Measurements from ENCODE around the gene ZNF26. TPM values are rescaled to one million over a fixed set of nuclear protein-coding genes. Genes with fewer than 3 reads are reported as not detected.
"Not testable (repeated sequence)": the region's sequence is repeated elsewhere in the genome, so short reads cannot be mapped to it uniquely, and the experiment has no call there.

The ZNF26 gene
- total RNA-seq, 2 experiments from 2014 or later, result 14.0 to 20.2 TPM

DNA sequence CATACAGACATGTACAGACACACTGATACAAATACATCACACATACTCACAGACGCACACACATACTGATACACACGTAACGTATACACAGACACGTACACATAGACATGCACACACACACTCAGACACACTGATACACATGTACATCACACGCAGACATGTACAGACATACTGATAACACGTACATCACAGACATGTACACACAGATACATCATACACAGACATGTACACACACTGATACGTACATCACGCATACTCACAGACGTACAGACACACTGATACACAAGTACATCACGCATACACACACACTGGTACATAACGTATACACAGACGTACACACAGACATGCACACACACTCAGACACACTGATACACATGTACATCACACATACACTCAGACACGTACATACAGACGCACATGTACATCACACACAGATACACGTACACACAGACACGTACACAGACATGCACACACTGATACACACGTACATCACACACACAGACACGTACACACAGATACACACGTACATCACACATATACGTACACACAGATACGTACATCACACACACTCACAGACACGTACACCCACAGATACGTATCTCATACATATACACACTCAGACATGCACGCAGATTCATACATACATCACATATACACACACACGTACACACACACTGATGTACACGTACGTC is 35.2 kb upstream of the ZNF26 start:
- ChIA-PET POLR2A (no interaction called here), CTCF (no interaction called here)
- DNase-seq, result no peak
- H3K36me3 Mint-ChIP-seq (ENCODE audit: low read depth), result peaks cover 46% of the 10 kb centered on the region
- no peak overlapping the region for H3K27ac Mint-ChIP-seq
- peaks cover 17% of the 10 kb centered on the region for H3K4me1 Mint-ChIP-seq
- no peak overlapping the region for H3K4me3 Mint-ChIP-seq
- no peaks in the 10 kb centered on the region for H3K27me3 Mint-ChIP-seq
- H3K9me3 Mint-ChIP-seq, result peaks cover 42% of the 10 kb centered on the region

DNA sequence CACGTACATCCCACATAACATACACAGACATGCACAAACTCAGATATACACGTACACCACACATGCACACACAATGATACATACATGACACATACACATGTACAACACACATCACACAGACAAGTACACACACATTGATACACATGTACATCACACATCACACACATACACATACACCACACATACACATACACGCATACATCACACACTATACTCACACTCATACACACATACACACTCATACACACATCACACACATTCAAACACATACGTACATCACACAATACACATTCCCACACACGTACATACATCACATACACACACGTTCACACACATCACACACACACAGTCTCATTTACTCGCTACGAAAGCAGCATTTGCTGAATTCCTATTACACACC is 34.5 kb upstream of the ZNF26 start:
- Mint-ChIP-seq H3K36me3 (ENCODE audit: low read depth) (peaks cover 45% of the 10 kb centered on the region), H3K4me3 (no peak overlapping the region), H3K9me3 (peaks cover 41% of the 10 kb centered on the region), H3K4me1 (peaks cover 20% of the 10 kb centered on the region), H3K27me3 (no peaks in the 10 kb centered on the region), H3K27ac (no peak overlapping the region)
- POLR2A ChIA-PET, result no interaction called here
- no peak for DNase-seq
- CTCF ChIA-PET, result no interaction called here

DNA sequence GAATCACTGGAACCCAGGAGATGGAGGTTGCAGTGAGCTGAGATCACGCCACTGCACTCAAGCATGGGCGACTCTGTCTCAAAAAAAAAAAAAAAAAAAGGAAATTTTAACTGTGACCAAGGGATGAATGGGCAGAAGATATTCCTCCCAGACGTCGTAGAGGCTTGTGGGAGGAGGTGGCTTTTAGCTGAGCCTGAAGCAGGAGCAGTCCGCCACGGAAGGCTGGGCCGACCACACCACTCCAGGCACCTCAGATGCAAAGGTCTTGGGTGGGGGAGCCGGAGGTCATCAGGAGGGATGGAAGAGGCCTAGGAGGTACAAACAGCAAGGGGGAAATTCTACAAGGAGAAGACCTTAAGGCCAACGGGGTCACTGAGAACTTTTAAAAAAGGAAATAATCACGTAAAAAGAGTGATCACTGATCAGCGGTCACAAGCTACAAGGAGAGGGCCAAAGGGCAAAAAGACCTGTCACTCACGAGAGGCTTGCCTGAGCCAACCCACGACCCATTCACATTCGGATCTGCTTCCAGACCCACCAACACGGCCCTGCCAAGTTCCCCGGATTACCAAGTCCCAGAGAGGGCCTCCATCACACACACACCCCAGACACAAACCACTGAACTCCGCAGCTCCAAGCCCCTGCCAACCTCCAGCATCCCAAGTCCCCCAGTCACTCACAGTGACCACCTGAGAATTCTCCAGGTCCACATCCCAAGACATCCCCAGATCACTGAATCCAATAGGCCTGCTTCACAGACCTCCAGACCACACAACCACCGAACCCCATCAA is 33.6 kb upstream of the ZNF26 start:
- Mint-ChIP-seq H3K36me3 (ENCODE audit: low read depth) (peaks cover 47% of the 10 kb centered on the region), H3K4me3 (no peak overlapping the region), H3K4me1 (peaks cover 23% of the 10 kb centered on the region), H3K9me3 (peaks cover 42% of the 10 kb centered on the region), H3K27me3 (no peaks in the 10 kb centered on the region), H3K27ac (no peak overlapping the region)
- CTCF ChIA-PET, result no interaction called here
- POLR2A ChIA-PET, result no interaction called here
- no peak for DNase-seq

DNA sequence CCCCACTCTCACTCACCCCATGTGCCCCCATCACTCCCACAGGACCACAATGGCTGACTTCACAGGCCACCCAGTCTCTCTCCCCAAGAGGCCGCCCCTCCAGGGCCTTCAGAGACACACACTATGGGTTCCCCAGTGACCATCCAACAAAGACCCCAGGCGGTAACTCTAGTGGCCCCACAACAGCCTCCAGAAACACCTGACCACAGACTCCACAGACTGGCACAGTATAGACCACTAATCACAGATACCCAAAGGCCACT is 33.1 kb upstream of the ZNF26 start:
- CTCF ChIA-PET, result no interaction called here
- H3K36me3 Mint-ChIP-seq (ENCODE audit: low read depth), result peaks cover 44% of the 10 kb centered on the region
- no peak for DNase-seq
- H3K4me3 Mint-ChIP-seq, result no peak overlapping the region
- no peaks in the 10 kb centered on the region for H3K27me3 Mint-ChIP-seq
- peaks cover 23% of the 10 kb centered on the region for H3K4me1 Mint-ChIP-seq
- POLR2A ChIA-PET, result no interaction called here
- no peak overlapping the region for H3K27ac Mint-ChIP-seq
- peaks cover 39% of the 10 kb centered on the region for H3K9me3 Mint-ChIP-seq

DNA sequence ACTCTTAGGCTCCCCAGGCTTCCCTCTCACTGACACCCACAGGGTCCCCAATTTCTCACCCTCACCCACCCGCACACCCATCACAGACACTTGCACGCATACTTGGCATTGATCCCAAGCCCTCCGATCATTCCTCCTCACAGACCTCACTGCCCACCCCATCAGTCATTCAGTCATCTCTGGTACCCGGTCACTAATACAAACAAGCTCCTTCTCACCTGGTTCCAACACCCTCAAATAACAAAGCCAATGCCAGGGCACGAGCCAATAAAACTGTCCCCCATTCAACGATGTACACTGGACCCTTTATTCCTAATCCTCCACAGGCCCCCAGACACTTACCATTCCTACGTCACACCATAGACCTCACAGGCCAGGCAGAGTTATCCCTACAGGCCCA is 32.4 kb upstream of the ZNF26 start:
- DNase-seq, result no peak
- Mint-ChIP-seq H3K27ac (peak overlapping the region; percentile 37), H3K27me3 (no peaks in the 10 kb centered on the region), H3K4me1 (peaks cover 23% of the 10 kb centered on the region), H3K36me3 (ENCODE audit: low read depth) (peaks cover 39% of the 10 kb centered on the region), H3K9me3 (peaks cover 33% of the 10 kb centered on the region), H3K4me3 (no peak overlapping the region)
- CTCF ChIA-PET, result no interaction called here
- POLR2A ChIA-PET, result no interaction called here

DNA sequence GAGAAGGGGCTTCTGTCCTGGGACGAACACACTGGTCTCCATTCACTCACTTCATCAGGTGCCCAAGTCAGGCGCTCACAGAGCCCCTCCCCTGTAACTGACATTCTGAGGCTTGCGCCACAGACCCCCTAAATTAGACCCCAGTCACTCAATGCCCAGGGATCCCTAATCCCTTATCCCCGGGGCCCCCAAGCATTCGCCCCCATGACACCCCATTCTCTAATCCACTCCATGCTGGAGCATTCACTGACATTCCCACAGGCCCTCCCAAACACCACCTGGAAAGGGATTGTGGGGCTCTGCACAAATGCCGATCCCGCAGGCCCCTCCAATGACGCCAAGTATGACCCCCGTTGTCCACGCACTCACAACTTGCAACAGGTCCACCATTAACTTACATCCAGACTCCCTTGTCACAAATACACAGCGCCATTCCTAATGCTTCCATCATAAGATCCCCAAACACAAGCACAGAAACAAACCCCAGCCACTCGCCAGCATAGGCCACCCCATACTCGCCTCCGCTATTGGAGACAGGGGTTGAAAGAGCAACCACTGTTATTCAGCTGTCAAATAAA is 31.6 kb upstream of the ZNF26 start:
- H3K27ac Mint-ChIP-seq, result peak overlapping the region; percentile 90
- H3K4me1 Mint-ChIP-seq, result peaks cover 23% of the 10 kb centered on the region
- H3K9me3 Mint-ChIP-seq, result peaks cover 26% of the 10 kb centered on the region
- CTCF ChIA-PET, result no interaction called here
- no peaks in the 10 kb centered on the region for H3K27me3 Mint-ChIP-seq
- H3K36me3 Mint-ChIP-seq (ENCODE audit: low read depth), result peaks cover 35% of the 10 kb centered on the region
- DNase-seq, result no peak
- POLR2A ChIA-PET, result no interaction called here
- peak overlapping the region; percentile 90 for H3K4me3 Mint-ChIP-seq

DNA sequence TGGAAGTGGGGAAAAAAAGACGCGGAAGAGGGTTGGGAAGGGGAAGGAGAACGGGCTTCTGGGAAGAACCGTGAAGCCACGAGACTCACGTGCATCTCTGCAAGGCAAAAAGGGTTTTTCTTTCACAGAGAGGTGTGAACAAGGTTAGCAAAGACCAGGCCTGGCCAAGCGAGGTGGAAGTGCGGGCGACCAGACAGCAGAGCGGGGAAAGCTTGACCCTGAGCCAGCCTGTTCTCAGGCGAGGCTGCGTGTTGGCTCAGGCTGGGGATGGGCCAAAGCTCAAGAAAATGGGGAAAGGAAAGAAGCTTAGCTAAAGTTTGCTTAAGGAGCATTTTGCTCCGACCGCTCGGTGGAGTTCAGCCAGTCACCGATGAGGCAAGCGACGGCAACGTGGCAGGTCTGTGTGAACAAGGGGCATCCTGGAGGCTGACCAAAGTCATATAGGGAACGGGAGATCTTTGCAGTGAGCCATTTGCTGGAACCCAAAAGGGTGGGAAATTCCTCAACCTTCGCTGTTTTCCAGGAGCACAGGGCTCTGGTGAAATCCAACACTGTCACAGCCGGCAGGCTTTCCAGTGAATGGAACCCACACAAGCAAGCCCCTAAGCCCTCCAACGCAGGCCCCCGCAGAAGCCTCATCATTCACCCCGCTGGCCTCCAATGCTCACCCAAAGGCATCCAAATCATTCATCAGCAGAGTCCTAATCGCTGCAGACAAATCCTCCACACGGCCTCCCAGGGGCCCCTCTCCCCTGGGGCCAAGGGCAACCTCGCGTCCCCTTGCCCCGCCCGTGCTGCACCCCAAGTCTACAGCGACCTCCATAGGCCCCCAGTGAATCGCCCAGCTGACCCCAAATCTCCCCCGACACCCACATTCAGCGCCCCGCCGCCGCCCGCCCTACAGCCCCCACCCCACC is 30.8 kb upstream of the ZNF26 start:
- no peaks in the 10 kb centered on the region for H3K27me3 Mint-ChIP-seq
- CTCF ChIA-PET, result no interaction called here
- H3K4me3 Mint-ChIP-seq, result peak overlapping the region; percentile 90
- peak overlapping the region; percentile 90 for H3K27ac Mint-ChIP-seq
- no peak for DNase-seq
- H3K9me3 Mint-ChIP-seq, result peaks cover 27% of the 10 kb centered on the region
- POLR2A ChIA-PET, result no interaction called here
- H3K4me1 Mint-ChIP-seq, result peaks cover 23% of the 10 kb centered on the region
- peaks cover 35% of the 10 kb centered on the region for H3K36me3 Mint-ChIP-seq (ENCODE audit: low read depth)

DNA sequence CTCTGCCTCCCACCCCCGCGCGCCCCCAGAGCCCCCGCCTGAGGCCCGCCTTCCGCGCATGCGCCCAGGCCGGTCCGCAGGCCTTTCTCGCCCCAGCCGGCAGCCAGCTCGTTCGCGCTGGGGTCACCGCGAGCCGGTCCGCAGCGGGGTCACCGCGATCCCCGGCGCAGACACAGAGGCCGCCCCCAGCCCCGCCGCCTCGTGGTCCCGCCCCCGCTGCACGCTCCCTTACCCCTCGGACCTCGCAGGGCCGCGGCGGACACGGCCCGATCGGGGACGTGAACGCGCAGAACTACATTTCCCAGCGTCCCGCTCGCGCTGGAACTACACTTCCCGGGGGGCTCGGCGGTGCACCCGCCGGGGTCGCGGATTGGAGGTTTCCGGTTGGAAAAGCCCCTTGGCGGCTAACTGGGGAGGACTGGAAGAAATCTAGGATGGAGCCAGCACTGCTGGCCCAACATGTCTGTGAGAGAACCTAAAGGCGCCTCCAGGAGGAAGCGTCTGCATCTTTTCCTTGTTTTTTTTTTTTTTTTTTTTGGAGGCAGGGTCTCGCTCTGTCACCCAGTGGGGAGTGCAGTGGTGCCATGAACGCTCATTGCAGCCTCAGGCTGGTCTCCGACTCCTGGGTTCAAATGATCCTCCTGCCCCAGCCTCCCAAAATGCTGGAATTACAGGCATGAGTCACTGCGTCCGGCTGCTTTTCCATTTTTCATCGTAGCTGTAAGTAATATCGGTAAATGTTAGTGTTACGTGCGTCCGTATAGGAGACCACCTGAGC is 30.0 kb upstream of the ZNF26 start, which contains the start of gene ZNF605:
Gene ZNF605, minus strand, starts transcription at position 296 of the 778 bp plus-strand sequence. CDS start 10,671 bp downstream, outside the sequence.
- H3K27me3 Mint-ChIP-seq, result no peaks in the 10 kb centered on the region
- peaks cover 37% of the 10 kb centered on the region for H3K36me3 Mint-ChIP-seq (ENCODE audit: low read depth)
- H3K9me3 Mint-ChIP-seq, result peaks cover 31% of the 10 kb centered on the region
- H3K4me1 Mint-ChIP-seq, result peaks cover 23% of the 10 kb centered on the region
- peak within 1 kb of the TSS; percentile 90 for H3K4me3 Mint-ChIP-seq
- CTCF ChIA-PET, result interaction anchor here (0.6 kb wide), 1 partner anchor 250 kb away, joined by 3 read pairs; no protein-coding TSS in a partner anchor
- DNase-seq, result peak; percentile 91
- POLR2A ChIA-PET, result interaction anchor here (0.6 to 0.7 kb wide), 2 partner anchors 35 to 190 kb away, joined by 3 to 7 read pairs; no protein-coding TSS in a partner anchor
- peak within 1 kb of the TSS; percentile 95 for H3K27ac Mint-ChIP-seq

DNA sequence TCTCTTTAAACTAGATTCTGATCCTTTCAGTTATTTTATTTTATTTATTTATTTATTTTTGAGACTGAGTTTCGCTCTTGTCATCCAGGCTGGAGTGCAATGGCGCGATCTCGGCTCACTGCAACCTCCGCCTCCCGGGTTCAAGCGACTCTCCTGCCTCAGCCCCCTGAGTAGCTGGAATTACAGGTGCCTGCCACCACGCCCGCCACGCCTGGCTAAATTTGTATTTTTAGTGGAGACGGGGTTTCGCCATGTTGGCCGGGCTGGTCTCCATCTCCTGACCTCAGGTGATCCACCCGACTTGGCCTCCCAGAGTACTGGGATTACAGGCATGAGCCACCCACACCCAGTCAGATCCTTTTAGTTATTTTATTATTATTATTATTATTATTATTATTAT is 24.4 kb upstream of the ZNF26 start:
- peaks cover 30% of the 10 kb centered on the region for H3K9me3 Mint-ChIP-seq
- H3K27ac Mint-ChIP-seq, H3K27me3 Mint-ChIP-seq, POLR2A ChIA-PET, DNase-seq, H3K4me3 Mint-ChIP-seq, H3K4me1 Mint-ChIP-seq: not testable (repeated sequence)
- H3K36me3 Mint-ChIP-seq (ENCODE audit: low read depth), result peaks cover 38% of the 10 kb centered on the region
- CTCF ChIA-PET, result interaction anchor here (1.6 kb wide), 1 partner anchor 35 kb away, joined by 4 read pairs; no protein-coding TSS in a partner anchor

DNA sequence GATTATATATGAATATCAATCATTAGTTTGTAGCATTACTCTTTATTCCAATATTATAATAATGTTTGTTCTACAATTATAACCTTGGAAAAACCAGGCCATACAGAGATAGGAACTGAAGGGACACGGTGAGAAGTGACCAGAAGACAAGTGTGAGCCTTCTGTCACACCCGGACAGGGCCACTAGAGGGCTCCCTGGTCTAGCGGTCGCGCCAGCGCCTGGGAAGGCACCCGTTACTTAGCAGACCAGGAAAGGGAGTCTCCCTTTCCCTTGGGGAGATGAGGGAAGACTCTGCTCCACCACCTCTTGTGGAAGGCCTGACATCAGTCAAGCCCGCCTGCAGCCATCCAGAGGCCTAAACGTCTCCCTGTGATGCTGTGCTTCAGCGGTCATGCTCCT is 22.2 kb upstream of the ZNF26 start:
- H3K4me3 Mint-ChIP-seq, H3K27me3 Mint-ChIP-seq, POLR2A ChIA-PET, CTCF ChIA-PET, H3K4me1 Mint-ChIP-seq, DNase-seq, H3K27ac Mint-ChIP-seq: not testable (repeated sequence)
- Mint-ChIP-seq H3K36me3 (ENCODE audit: low read depth) (peaks cover 34% of the 10 kb centered on the region), H3K9me3 (peaks cover 33% of the 10 kb centered on the region)

DNA sequence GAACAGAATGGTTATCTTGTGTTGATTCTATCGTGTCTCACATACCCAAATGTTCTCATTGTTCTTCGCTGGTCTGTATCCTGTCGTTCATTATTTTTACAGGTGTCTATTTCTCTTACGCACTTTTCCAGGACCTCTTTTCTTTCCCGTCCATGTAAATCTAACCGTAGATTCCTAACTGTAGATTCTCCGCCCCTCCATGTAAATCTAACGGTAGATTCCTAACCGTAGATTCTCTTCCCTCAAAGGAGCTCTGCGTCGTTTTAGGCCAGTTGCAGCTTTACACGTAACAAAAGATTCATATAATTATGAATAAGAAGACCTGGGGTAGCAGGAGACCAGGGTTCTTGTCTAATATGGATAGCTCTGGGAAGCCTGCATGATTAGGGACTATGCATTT is 20.4 kb upstream of the ZNF26 start:
- no peaks in the 10 kb centered on the region for H3K27me3 Mint-ChIP-seq
- H3K4me1 Mint-ChIP-seq, result no peaks in the 10 kb centered on the region
- DNase-seq, result no peak
- peaks cover 29% of the 10 kb centered on the region for H3K36me3 Mint-ChIP-seq (ENCODE audit: low read depth)
- no peak overlapping the region for H3K4me3 Mint-ChIP-seq
- H3K27ac Mint-ChIP-seq, result no peak overlapping the region
- ChIA-PET CTCF (no interaction called here), POLR2A (no interaction called here)
- H3K9me3 Mint-ChIP-seq, result peaks cover 31% of the 10 kb centered on the region

All from activated CD4-positive, alpha-beta T cell treated with anti-CD3 and anti-CD28 coated beads, Interleukin-2, amount 10 ng/mL, durations not matched to agents 7 days and 5 days (primary cell).